Stimulated activated CD4-positive, alpha-beta T cell treated with anti-CD3 and anti-CD28 coated beads, Interleukin-1b, Interleukin-23, amount 100 ng/mL, for 24 hours (primary cell): Measurements from ENCODE around the gene MTERF2.
A peak's percentile ranks its signal among the peaks of the same experiment; 100 is the strongest.

Source experiments
- DNase-seq, 4 experiments: peaks; one replicate each; pipeline ENCODE4 v3.0.0-alpha.2; 2020; ENCODE audit warnings: low read depth in 4 of 4, low spot score in 1 of 4

The MTERF2 gene

GRCh38 chr12:106994579-106995220, 7.8 kb upstream of the MTERF2 start:
- no peak for DNase-seq

- no peak for DNase-seq
Measured at GRCh38 chr12:106987846-106988245, 900 bp upstream of the MTERF2 start.

GRCh38 chr12:106986135-106986534, 811 bp downstream of the MTERF2 start:
- no peak for DNase-seq

GRCh38 chr12:106985479-106985878, 1.5 kb downstream of the MTERF2 start:
- no peak for DNase-seq

GRCh38 chr12:106984588-106985137, 2.3 kb downstream of the MTERF2 start:
- DNase-seq: no peak

- no peak for DNase-seq
Measured at GRCh38 chr12:106982229-106982628, 4.7 kb downstream of the MTERF2 start.

- DNase-seq: no peak
Measured at GRCh38 chr12:106981788-106982187, 5.2 kb downstream of the MTERF2 start.

GRCh38 chr12:106980944-106981343, 6.0 kb downstream of the MTERF2 start:
- DNase-seq: no peak

GRCh38 chr12:106978035-106978800, 8.7 kb downstream of the MTERF2 start:
- no peak for DNase-seq

GRCh38 chr12:106976668-106977067, 10.3 kb downstream of the MTERF2 start:
- no peak for DNase-seq

GRCh38 chr12:106975993-106976658, 10.8 kb downstream of the MTERF2 start:
- DNase-seq: no peak

GRCh38 chr12:106975098-106975497, 11.8 kb downstream of the MTERF2 start:
- no peak for DNase-seq

- DNase-seq: no peak
Measured at GRCh38 chr12:106974511-106974910, 12.4 kb downstream of the MTERF2 start.

GRCh38 chr12:106973545-106973944, 13.4 kb downstream of the MTERF2 start:
- DNase-seq: no peak

GRCh38 chr12:106971065-106971464, 15.9 kb downstream of the MTERF2 start:
- DNase-seq: no peak

GRCh38 chr12:106964526-106964925, 22.4 kb downstream of the MTERF2 start:
- no peak for DNase-seq

GRCh38 chr12:106962286-106962685, 24.7 kb downstream of the MTERF2 start:
- DNase-seq: no peak

- no peak for DNase-seq
Measured at GRCh38 chr12:106960443-106960842, 26.5 kb downstream of the MTERF2 start.

- no peak for DNase-seq
Measured at GRCh38 chr12:106957583-106957982, 29.4 kb downstream of the MTERF2 start.

- peak; percentile 25 to 38 (median 32) for DNase-seq
Measured at GRCh38 chr12:106956048-106956578, 30.8 kb downstream of the MTERF2 start.

GRCh38 chr12:106955377-106956047, 31.4 kb downstream of the MTERF2 start, which contains the start of gene TMEM263:
TSS of gene TMEM263 (plus strand) at chr12:106955907. CDS start at chr12:106967117, 11,210 bp downstream.
- DNase-seq: peak; percentile 64 to 87 (median 78)
